Common myeloid progenitor, CD34-positive (primary cell): ENCODE data around the gene CNKSR1.

Experiments
- CTCF ChIA-PET: fragments of 350-600 bp; sonication (Branson Sonifier 250); formaldehyde crosslinking; loops from one replicate; lab custom pipeline; 2021; ENCODE audit warnings: antibody characterized with exemption; lab: Charles Lee
- POLR2A ChIA-PET: fragments of 350-600 bp; sonication (Branson Sonifier 250); formaldehyde crosslinking; loops from one replicate; lab custom pipeline; 2021; ENCODE audit warnings: antibody characterized with exemption; lab: Charles Lee
- DNase-seq, 3 donors: peaks; one replicate each; pipeline versions ENCODE4 v3.0.0 to v3.0.0-alpha.2; 2013
- H3K27ac ChIP-seq, 2 experiments: 1 replicate in 1 of 2; 2 replicates in 1 of 2; pipeline ENCODE4 v1.7.0; 2013; ENCODE audit warnings: inconsistent platforms in 2 of 2, low read length in 2 of 2, mild to moderate bottlenecking in 2 of 2, low read depth in 1 of 2, moderate library complexity in 1 of 2; ENCODE audit not compliant: severe bottlenecking in 2 of 2, insufficient read depth in 1 of 2, poor library complexity in 1 of 2
- H3K27me3 ChIP-seq, 5 experiments: replicated peaks in 2 of 5; 1 replicate in 3 of 5; 2 replicates in 2 of 5; pipeline versions ENCODE4 v1.6.1 to v1.7.0; 2013; ENCODE audit warnings: low read length in 4 of 5, mild to moderate bottlenecking in 2 of 5, moderate library complexity in 2 of 5, inconsistent platforms in 1 of 5; ENCODE audit not compliant: insufficient read depth in 5 of 5, control insufficient read depth in 4 of 5
- H3K36me3 ChIP-seq, 4 experiments: 1 replicate in 2 of 4; 2 replicates in 2 of 4; pipeline versions ENCODE4 v1.6.1 to v1.7.0; 2013; ENCODE audit warnings: low read length in 3 of 4, control low read depth in 1 of 4, mild to moderate bottlenecking in 1 of 4; ENCODE audit not compliant: control insufficient read depth in 4 of 4, insufficient read depth in 4 of 4
- H3K4me1 ChIP-seq, 4 experiments: 1 replicate in 3 of 4; 2 replicates in 1 of 4; pipeline versions ENCODE4 v1.6.1 to v1.7.1; 2013; ENCODE audit warnings: low read length in 3 of 4, mild to moderate bottlenecking in 3 of 4, control low read depth in 1 of 4, inconsistent platforms in 1 of 4, moderate library complexity in 1 of 4; ENCODE audit not compliant: control insufficient read depth in 4 of 4, insufficient read depth in 4 of 4; ENCODE audit errors: control extremely low read depth in 1 of 4
- H3K4me3 ChIP-seq, 7 experiments: 1 replicate in 4 of 7; 2 replicates in 3 of 7; pipeline versions ENCODE4 v1.5.1 to v1.7.0; 2013; ENCODE audit warnings: mild to moderate bottlenecking in 7 of 7, low read length in 6 of 7, moderate library complexity in 6 of 7, inconsistent platforms in 2 of 7, low read depth in 2 of 7, control low read depth in 1 of 7; ENCODE audit not compliant: insufficient read depth in 4 of 7, control insufficient read depth in 1 of 7; ENCODE audit errors: extremely low read depth in 1 of 7
- H3K9me3 ChIP-seq, 5 experiments: 1 replicate in 4 of 5; 2 replicates in 1 of 5; pipeline versions ENCODE4 v1.6.1 to v1.7.1; 2013; ENCODE audit warnings: low read length in 4 of 5, mild to moderate bottlenecking in 2 of 5, inconsistent platforms in 1 of 5, low read depth in 1 of 5, moderate library complexity in 1 of 5; ENCODE audit not compliant: control insufficient read depth in 4 of 5, insufficient read depth in 2 of 5; ENCODE audit errors: control extremely low read depth in 1 of 5
- WGBS: methylation state at CpG from one replicate; pipeline ENCODE4 v1.1.5; 2013; ENCODE audit not compliant: insufficient coverage; 5-methylcytosine and 5-hydroxymethylcytosine counted together

CNKSR1 gene

DNA sequence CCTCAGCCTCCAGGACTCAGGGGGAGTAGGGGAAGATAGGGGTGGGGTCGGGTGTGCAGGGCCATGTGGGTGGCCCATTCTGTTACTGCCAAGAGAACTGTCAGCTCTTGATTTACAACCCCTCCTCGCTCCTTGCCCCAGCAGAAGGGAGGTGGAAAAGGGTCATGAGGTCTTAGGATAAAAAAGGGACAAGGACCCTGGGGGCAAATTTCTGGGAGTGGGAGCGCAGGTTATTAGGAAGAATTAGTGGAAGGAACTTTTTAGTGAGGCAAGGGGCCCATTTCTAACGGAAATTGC, 17.6 kb upstream of the CNKSR1 start:
- Histone ChIP-seq H3K36me3 (no peaks in the 10 kb centered on the region), H3K27ac (no peak overlapping the region), H3K27me3 (peaks cover 0 to 37% (median 14%) of the 10 kb centered on the region in 5 experiments), H3K4me3 (no peak overlapping the region), H3K4me1 (peaks cover 0 to 70% (median 60%) of the 10 kb centered on the region in 4 experiments), H3K9me3 (no peaks in the 10 kb centered on the region)
- WGBS: 70% methylated on average over 3 of the region's 4 CpGs
- POLR2A ChIA-PET: interaction anchor here (0.5 kb wide), 1 partner anchor 34 kb away, joined by 3 read pairs; no protein-coding TSS in a partner anchor
- no peak for DNase-seq
- CTCF ChIA-PET: no interaction called here

DNA sequence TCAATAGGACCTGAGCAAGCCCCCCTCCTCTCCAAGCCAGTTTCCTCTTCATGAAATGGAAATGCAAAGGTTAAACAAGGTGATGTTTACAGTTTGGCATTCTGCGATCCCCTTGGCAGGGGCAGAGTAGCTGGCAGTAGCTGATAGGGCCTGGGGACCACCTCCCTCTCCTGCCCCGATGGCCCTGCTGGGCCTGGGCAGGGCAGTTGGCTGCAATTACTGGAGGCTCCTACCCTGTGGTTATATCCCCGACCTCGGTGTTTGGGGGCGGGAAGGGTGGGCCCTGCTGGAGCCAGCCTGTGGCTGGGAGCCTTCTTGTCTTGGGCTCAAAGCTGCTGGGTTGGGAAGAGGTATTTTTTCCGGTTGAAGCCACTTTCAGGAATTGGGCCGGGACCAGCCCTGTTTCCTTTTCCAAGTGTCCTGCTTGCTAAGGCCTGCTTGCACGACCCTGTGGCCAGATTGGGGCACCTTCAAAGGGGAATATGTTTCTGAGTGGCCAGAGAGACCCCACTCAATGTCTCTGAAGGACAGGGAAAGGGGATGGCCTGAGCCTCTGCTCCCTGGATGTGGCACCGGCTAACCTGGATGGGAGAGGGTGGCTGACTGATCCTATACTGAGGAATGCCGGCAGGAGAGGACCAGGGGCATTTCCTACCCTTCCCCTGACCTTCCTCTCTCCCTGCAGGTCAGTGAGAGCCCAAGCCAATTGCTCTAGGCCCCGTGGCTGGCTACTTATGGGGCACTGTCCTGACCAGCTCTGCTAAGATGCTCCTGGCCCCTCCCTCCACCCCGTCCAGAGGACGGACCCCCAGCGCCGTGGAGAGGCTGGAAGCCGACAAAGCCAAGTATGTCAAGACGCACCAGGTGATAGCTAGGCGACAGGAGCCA, 16.5 kb upstream of the CNKSR1 start:
- POLR2A ChIA-PET: no interaction called here
- Histone ChIP-seq H3K4me1 (peaks cover 0 to 68% (median 51%) of the 10 kb centered on the region in 4 experiments), H3K27ac (peak overlapping the region in 1 of 2 experiments; percentile 5), H3K36me3 (no peaks in the 10 kb centered on the region), H3K9me3 (no peaks in the 10 kb centered on the region), H3K27me3 (peaks cover 0 to 30% (median 14%) of the 10 kb centered on the region in 5 experiments), H3K4me3 (peak overlapping the region in 4 of 7 experiments; percentile 61 to 74 (median 69))
- peak in 1 of 3 donors; percentile 58 for DNase-seq
- 73% methylated on average over 13 of the region's 18 CpGs for WGBS
- CTCF ChIA-PET: interaction anchor here (0.8 to 3.0 kb wide), 5 partner anchors 9 to 58 kb away, joined by 3 to 13 read pairs (median 4); partner anchors contain the start of gene ZNF593

DNA sequence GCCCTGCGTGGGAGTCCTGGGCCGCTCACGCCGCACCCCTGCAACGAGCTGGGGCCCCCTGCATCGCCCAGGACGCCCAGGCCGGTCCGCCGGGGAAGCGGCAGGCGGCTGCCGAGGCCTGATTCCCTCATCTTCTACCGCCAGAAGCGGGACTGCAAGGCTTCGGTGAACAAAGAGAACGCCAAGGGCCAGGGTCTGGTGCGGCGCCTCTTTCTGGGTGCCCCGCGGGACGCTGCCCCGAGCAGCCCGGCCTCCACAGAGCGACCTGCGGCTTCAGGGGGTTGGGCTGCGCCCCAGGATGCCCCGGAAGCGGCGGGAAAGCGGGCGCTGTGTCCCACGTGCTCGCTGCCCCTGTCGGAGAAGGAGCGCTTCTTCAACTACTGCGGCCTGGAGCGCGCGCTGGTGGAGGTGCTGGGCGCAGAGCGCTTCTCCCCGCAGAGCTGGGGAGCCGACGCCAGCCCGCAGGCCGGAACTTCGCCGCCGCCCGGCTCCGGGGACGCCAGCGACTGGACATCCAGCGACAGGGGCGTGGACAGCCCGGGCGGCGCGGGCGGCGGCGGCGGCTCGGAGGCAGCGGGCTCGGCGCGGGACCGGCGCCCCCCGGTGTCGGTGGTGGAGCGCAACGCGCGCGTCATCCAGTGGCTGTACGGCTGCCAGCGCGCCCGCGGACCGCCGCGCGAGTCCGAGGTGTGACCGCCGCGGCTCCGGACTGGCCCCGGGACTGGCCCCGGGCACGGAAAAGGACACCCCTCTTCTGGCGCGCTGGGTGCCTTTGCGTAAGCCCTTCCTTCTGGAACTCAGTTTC, 15.7 kb upstream of the CNKSR1 start:
- CTCF ChIA-PET: interaction anchor here (1.1 to 3.0 kb wide), 7 partner anchors 8 to 58 kb away, joined by 3 to 13 read pairs (median 4); partner anchors contain the start of gene ZNF593
- peaks cover 0 to 22% (median 11%) of the 10 kb centered on the region in 5 experiments for H3K27me3 ChIP-seq
- H3K36me3 ChIP-seq: no peaks in the 10 kb centered on the region
- peaks cover 0 to 60% (median 43%) of the 10 kb centered on the region in 4 experiments for H3K4me1 ChIP-seq
- POLR2A ChIA-PET: no interaction called here
- H3K9me3 ChIP-seq: no peaks in the 10 kb centered on the region
- 6% methylated on average over 76 of the region's 98 CpGs for WGBS
- peak overlapping the region in 1 of 2 experiments; percentile 5 for H3K27ac ChIP-seq
- DNase-seq: peak; percentile 48 to 75 (median 60)
- H3K4me3 ChIP-seq: peak overlapping the region; percentile 46 to 74 (median 64)

DNA sequence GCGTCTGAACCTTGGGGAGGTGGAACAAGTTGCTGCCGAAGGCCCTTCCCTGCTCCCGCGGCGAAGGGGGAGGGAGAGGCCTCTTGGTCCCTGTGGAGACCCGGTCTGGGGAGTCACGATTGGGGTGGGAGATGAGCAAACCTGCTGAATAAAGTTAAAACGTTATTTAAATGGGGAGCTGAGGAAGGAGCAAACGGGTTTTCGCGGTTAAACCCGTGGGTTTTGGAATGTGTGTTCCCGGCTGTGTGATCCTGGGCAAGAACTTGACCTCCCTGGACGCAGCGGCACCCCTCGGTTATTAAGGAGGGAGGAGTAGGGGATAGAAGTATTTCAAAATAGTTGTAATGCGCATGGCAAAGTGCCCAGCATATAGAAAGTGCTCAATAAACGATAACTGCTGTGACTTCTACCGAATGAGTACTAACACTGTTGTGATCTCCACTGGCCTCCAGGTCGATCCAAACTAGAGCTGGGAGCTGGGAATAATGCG, 15.0 kb upstream of the CNKSR1 start:
- no peak for DNase-seq
- Histone ChIP-seq H3K27me3 (peaks cover 0 to 22% (median 11%) of the 10 kb centered on the region in 5 experiments), H3K4me3 (peak overlapping the region; percentile 26 to 74 (median 64)), H3K9me3 (no peaks in the 10 kb centered on the region), H3K27ac (no peak overlapping the region), H3K4me1 (peaks cover 0 to 55% (median 38%) of the 10 kb centered on the region in 4 experiments), H3K36me3 (no peaks in the 10 kb centered on the region)
- ChIA-PET CTCF (interaction anchor here (1.3 to 3.0 kb wide), 6 partner anchors 10 to 126 kb away, joined by 3 to 13 read pairs (median 5); no protein-coding TSS in a partner anchor), POLR2A (no interaction called here)
- 40% methylated on average over 17 of the region's 21 CpGs for WGBS

DNA sequence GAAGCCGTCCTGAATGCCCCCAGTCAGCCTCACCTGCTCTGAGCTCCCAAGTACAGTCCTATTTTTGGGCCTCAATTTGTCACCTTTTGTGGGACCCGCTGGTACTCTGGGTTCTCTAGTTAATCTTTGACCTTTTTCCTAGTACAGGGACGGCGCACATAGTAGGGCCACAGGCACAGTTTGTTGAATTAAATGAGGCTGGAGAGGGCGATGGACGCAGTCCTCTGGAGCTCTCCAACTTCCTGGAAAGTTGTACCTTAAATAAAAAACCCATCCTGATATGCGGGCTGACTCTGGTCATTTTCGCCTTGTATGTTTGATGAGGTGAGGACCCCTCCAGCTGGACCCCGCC, 13.6 kb upstream of the CNKSR1 start:
- Histone ChIP-seq H3K4me3 (peak overlapping the region in 4 of 7 experiments; percentile 32 to 71 (median 60)), H3K36me3 (no peaks in the 10 kb centered on the region), H3K27ac (no peak overlapping the region), H3K4me1 (peaks cover 0 to 49% (median 34%) of the 10 kb centered on the region in 4 experiments), H3K9me3 (no peaks in the 10 kb centered on the region), H3K27me3 (peaks cover 0 to 22% (median 11%) of the 10 kb centered on the region in 5 experiments)
- no peak for DNase-seq
- CTCF ChIA-PET: interaction anchor here (0.7 to 2.1 kb wide), 8 partner anchors 9 to 201 kb away, joined by 3 to 6 read pairs (median 4); no protein-coding TSS in a partner anchor
- 73% methylated on average over 9 of the region's 9 CpGs for whole genome bisulfite sequencing
- POLR2A ChIA-PET: no interaction called here

DNA sequence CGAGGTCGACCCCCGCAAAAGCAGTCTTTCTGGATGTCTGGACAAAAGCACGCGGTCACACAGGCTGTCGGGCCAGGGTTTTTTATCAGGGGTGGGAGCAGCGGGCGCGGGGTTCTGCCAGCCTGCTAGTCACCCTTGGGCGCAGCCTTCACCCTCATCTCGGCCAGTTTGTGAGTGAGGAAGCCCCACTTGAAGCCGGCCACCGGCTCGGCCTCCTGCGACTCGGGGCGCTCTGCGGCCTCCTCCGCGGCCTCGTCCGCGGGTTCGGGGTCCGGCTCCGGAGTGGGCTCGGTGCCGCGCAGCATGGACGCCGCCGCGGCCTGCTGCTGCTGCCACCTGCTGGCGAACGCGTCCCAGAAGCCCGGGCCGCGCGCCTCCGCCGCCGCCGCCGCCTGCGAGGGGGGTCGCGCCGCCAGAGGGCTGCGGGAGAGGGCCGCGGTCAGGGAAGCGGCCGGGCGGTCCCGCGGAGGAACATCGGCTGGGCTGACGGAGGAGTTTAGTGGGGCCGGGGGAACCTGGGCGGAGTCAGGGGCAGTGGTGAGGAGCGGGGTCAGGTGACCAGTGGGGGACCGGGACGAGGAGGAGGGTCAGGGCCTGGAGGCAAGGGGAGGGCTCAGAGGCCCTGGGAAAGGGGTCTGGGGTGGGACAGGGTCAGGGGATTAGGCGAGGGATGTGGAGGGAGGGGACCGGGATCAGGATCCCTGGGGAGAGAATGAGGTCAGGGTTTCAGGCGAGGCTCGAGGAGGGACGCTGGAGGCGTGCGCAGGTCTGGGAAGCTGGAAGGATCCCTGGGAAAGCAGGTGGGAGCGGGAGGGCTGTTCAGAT, 13.0 kb upstream of the CNKSR1 start:
- H3K27me3 ChIP-seq: peaks cover 0 to 22% (median 11%) of the 10 kb centered on the region in 5 experiments
- H3K36me3 ChIP-seq: no peaks in the 10 kb centered on the region
- 15% methylated on average over 59 of the region's 72 CpGs for WGBS
- peak; percentile 40 to 55 (median 54) for DNase-seq
- CTCF ChIA-PET: interaction anchor here (0.7 to 2.1 kb wide), 11 partner anchors 9 to 200 kb away, joined by 3 to 6 read pairs (median 4); no protein-coding TSS in a partner anchor
- no peak overlapping the region for H3K27ac ChIP-seq
- H3K9me3 ChIP-seq: no peaks in the 10 kb centered on the region
- peaks cover 0 to 43% (median 28%) of the 10 kb centered on the region in 4 experiments for H3K4me1 ChIP-seq
- POLR2A ChIA-PET: no interaction called here
- H3K4me3 ChIP-seq: peak overlapping the region in 6 of 7 experiments; percentile 31 to 71 (median 50)
